MM.1S (cell line): ENCODE results near the gene CD81.

Experiments used
- DNase-seq: peaks from one replicate; pipeline ENCODE4 v3.0.0-alpha.2; 2015
- H2AFZ ChIP-seq: fragments of 300-600 bp; sonication (generic); 2 replicates; pipeline ENCODE4 v1.6.0; 2016; ENCODE audit warnings: antibody characterized with exemption, low read length
- H3F3A ChIP-seq: fragments of 300-600 bp; sonication (generic); 2 replicates; pipeline ENCODE4 v1.6.1; 2016; ENCODE audit warnings: mild to moderate bottlenecking, antibody characterized with exemption, low read length, moderate library complexity, mixed read lengths; ENCODE audit not compliant: insufficient read depth
- H3K27ac ChIP-seq: fragments of 300-600 bp; sonication (generic); 2 replicates; pipeline ENCODE4 v1.5.1; 2016; ENCODE audit warnings: mild to moderate bottlenecking, low read length
- H3K27me3 ChIP-seq: fragments of 300-600 bp; sonication (generic); replicated peaks from 2 replicates; pipeline ENCODE4 v1.6.0; 2016; ENCODE audit warnings: low read length; ENCODE audit not compliant: insufficient read depth
- H3K36me3 ChIP-seq: fragments of 300-600 bp; sonication (generic); replicated peaks from 2 replicates; pipeline ENCODE4 v1.6.1; 2016; ENCODE audit warnings: mild to moderate bottlenecking, low read length, mixed read lengths; ENCODE audit not compliant: insufficient read depth
- H3K4me1 ChIP-seq: fragments of 300-600 bp; sonication (generic); 2 replicates; pipeline ENCODE4 v1.6.1; 2016; ENCODE audit warnings: low read length, mixed read lengths
- H3K4me2 ChIP-seq: fragments of 300-600 bp; sonication (generic); 2 replicates; pipeline ENCODE4 v1.6.0; 2016; ENCODE audit warnings: low read depth, low read length
- H3K4me3 ChIP-seq: fragments of 300-600 bp; sonication (generic); 2 replicates; pipeline ENCODE4 v1.5.1; 2016; ENCODE audit warnings: low read length, mixed read lengths
- H3K79me2 ChIP-seq: fragments of 300-600 bp; sonication (generic); 2 replicates; pipeline ENCODE4 v1.6.1; 2016; ENCODE audit warnings: mixed run types, low read length, mixed read lengths
- H3K9ac ChIP-seq: fragments of 300-600 bp; sonication (generic); 2 replicates; pipeline ENCODE4 v1.6.1; 2016; ENCODE audit warnings: low read length, mixed read lengths
- H3K9me2 ChIP-seq: fragments of 300-600 bp; sonication (generic); replicated peaks from 2 replicates; pipeline ENCODE4 v1.6.1; 2016; ENCODE audit warnings: mild to moderate bottlenecking, low read length, mixed read lengths; ENCODE audit not compliant: insufficient read depth
- H3K9me3 ChIP-seq: fragments of 300-600 bp; sonication (generic); replicated peaks from 2 replicates; pipeline ENCODE4 v1.6.1; 2016; ENCODE audit warnings: mild to moderate bottlenecking, low read length, mixed read lengths; ENCODE audit not compliant: insufficient read depth
- H4K20me1 ChIP-seq: fragments of 300-600 bp; sonication (generic); 2 replicates; pipeline ENCODE4 v1.6.1; 2016; ENCODE audit warnings: mild to moderate bottlenecking, low read length, moderate library complexity, mixed read lengths; ENCODE audit not compliant: insufficient read depth
- CTCF ChIP-seq: fragments of 300-600 bp; sonication (generic); IDR thresholded peaks from 2 replicates; pipeline ENCODE4 v1.5.1; 2016; ENCODE audit warnings: antibody characterized with exemption, low read length, mixed read lengths
- EZH2 ChIP-seq: fragments of 300-600 bp; sonication (generic); optimal IDR thresholded peaks from 2 replicates; pipeline ENCODE3; 2017; ENCODE audit warnings: low read depth, mild to moderate bottlenecking, antibody characterized with exemption, low read length, mixed read lengths
- EZH2phosphoT487 ChIP-seq: fragments of 300-600 bp; sonication (generic); IDR thresholded peaks from 2 replicates; pipeline ENCODE4 v1.6.1; 2018; ENCODE audit warnings: antibody characterized with exemption, low read length

CD81 gene

GRCh38 chr11:2368851-2369180 is 8.3 kb upstream of the CD81 start:
- Histone ChIP-seq H3K36me3 (no peaks in the 10 kb centered on the region), H3K4me1 (no peaks in the 10 kb centered on the region), H3F3A (no peaks in the 10 kb centered on the region), H3K9me3 (no peaks in the 10 kb centered on the region), H3K27ac (no peak overlapping the region), H3K9ac (no peak overlapping the region), H3K27me3 (peaks cover 99% of the 10 kb centered on the region), H3K9me2 (no peaks in the 10 kb centered on the region), H3K4me3 (no peak overlapping the region), H2AFZ (no peak overlapping the region), H3K79me2 (no peaks in the 10 kb centered on the region), H4K20me1 (no peaks in the 10 kb centered on the region), H3K4me2 (no peak overlapping the region)
- TF ChIP-seq CTCF (no peak), EZH2phosphoT487 (no peak)
- DNase-seq, result no peak

- H3K4me3 ChIP-seq, result no peak overlapping the region
- no peaks in the 10 kb centered on the region for H3K79me2 ChIP-seq
- no peaks in the 10 kb centered on the region for H3K9me3 ChIP-seq
- H3K4me1 ChIP-seq, result no peaks in the 10 kb centered on the region
- H3K36me3 ChIP-seq, result no peaks in the 10 kb centered on the region
- no peak overlapping the region for H3K4me2 ChIP-seq
- TF ChIP-seq CTCF (no peak), EZH2phosphoT487 (no peak), EZH2 (no peak)
- H4K20me1 ChIP-seq, result no peaks in the 10 kb centered on the region
- H2AFZ ChIP-seq, result no peak overlapping the region
- H3K27me3 ChIP-seq, result peaks cover 99% of the 10 kb centered on the region
- H3K9me2 ChIP-seq, result no peaks in the 10 kb centered on the region
- H3F3A ChIP-seq, result no peaks in the 10 kb centered on the region
- H3K9ac ChIP-seq, result no peak overlapping the region
- no peak for DNase-seq
- H3K27ac ChIP-seq, result no peak overlapping the region
Measured at GRCh38 chr11:2369320-2369719, 7.8 kb upstream of the CD81 start.

DNA sequence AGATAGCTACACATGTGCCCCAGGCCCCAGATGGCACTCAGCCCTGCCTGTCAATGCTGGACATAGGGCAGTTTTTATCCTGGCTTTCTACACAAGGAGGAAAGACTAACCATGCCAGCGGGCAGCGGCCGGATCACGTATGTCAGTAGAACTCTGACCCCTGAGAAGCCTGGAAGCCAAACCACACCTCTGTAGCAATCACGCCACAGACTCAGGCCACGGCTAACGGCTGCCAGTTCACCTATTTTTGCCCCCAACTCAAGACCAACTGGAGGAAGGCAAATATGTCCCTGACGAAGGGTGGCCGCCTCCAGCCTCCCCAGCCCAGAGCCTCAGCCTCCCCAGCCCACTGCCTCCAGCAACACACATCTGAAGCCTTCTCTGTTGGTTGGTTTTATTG is 7.2 kb upstream of the CD81 start:
- H3F3A ChIP-seq, result no peaks in the 10 kb centered on the region
- H3K9ac ChIP-seq, result no peak overlapping the region
- TF ChIP-seq EZH2phosphoT487 (no peak), CTCF (no peak), EZH2 (no peak)
- no peaks in the 10 kb centered on the region for H3K79me2 ChIP-seq
- H2AFZ ChIP-seq, result no peak overlapping the region
- H3K9me3 ChIP-seq, result no peaks in the 10 kb centered on the region
- H3K4me2 ChIP-seq, result no peak overlapping the region
- no peaks in the 10 kb centered on the region for H4K20me1 ChIP-seq
- no peaks in the 10 kb centered on the region for H3K36me3 ChIP-seq
- no peaks in the 10 kb centered on the region for H3K4me1 ChIP-seq
- peaks cover 99% of the 10 kb centered on the region for H3K27me3 ChIP-seq
- H3K9me2 ChIP-seq, result no peaks in the 10 kb centered on the region
- H3K4me3 ChIP-seq, result no peak overlapping the region
- H3K27ac ChIP-seq, result no peak overlapping the region
- no peak for DNase-seq
